ENCODE results near the gene KCNA1.

- TF ChIP-seq, protein P1, sequence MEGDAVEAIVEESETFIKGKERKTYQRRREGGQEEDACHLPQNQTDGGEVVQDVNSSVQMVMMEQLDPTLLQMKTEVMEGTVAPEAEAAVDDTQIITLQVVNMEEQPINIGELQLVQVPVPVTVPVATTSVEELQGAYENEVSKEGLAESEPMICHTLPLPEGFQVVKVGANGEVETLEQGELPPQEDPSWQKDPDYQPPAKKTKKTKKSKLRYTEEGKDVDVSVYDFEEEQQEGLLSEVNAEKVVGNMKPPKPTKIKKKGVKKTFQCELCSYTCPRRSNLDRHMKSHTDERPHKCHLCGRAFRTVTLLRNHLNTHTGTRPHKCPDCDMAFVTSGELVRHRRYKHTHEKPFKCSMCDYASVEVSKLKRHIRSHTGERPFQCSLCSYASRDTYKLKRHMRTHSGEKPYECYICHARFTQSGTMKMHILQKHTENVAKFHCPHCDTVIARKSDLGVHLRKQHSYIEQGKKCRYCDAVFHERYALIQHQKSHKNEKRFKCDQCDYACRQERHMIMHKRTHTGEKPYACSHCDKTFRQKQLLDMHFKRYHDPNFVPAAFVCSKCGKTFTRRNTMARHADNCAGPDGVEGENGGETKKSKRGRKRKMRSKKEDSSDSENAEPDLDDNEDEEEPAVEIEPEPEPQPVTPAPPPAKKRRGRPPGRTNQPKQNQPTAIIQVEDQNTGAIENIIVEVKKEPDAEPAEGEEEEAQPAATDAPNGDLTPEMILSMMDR (IDR thresholded peaks at IDR 0.05), result no peak
- no peak for TF ChIP-seq POLR2A (IDR thresholded peaks at IDR 0.05)
Observed at GRCh38 chr12:4956054-4956453, 46.3 kb downstream of the KCNA1 start.

Measured in ovary (tissue), 3 donors.